Memory B cell (primary cell): ENCODE results near the gene VSNL1.
"Not testable (repeated sequence)": the region's sequence is repeated elsewhere in the genome, so short reads cannot be mapped to it uniquely, and the experiment has no call there.

Experiments used
- ATAC-seq: fragments of 150-1000 bp; cut with Tn5 transposase; 2 replicates; pipeline ENCODE4 v1.10.0; 2021; ENCODE audit warnings: low read depth, mild to moderate bottlenecking, moderate library complexity
- DNase-seq, 2 donors: peaks; one replicate each; pipeline ENCODE4 v3.0.0; 2022; ENCODE audit warnings: low spot score in 2 of 2
- H3K27ac Mint-ChIP-seq: one replicate; pipeline ENCODE4 v1.8.0; 2022; ENCODE audit warnings: mild to moderate bottlenecking, moderate library complexity, mixed read lengths
- H3K27me3 Mint-ChIP-seq: one replicate; pipeline ENCODE4 v1.8.0; 2022; ENCODE audit warnings: mixed read lengths
- H3K36me3 Mint-ChIP-seq: one replicate; pipeline ENCODE4 v1.8.0; 2022; ENCODE audit warnings: mild to moderate bottlenecking, mixed read lengths
- H3K4me1 Mint-ChIP-seq: one replicate; pipeline ENCODE4 v1.8.0; 2022; ENCODE audit warnings: mixed read lengths
- H3K4me3 Mint-ChIP-seq: one replicate; pipeline ENCODE4 v1.8.0; 2022; ENCODE audit warnings: mild to moderate bottlenecking, moderate library complexity, mixed read lengths
- H3K9me3 Mint-ChIP-seq: one replicate; pipeline ENCODE4 v1.8.0; 2022; ENCODE audit warnings: mixed read lengths

VSNL1 gene

DNA sequence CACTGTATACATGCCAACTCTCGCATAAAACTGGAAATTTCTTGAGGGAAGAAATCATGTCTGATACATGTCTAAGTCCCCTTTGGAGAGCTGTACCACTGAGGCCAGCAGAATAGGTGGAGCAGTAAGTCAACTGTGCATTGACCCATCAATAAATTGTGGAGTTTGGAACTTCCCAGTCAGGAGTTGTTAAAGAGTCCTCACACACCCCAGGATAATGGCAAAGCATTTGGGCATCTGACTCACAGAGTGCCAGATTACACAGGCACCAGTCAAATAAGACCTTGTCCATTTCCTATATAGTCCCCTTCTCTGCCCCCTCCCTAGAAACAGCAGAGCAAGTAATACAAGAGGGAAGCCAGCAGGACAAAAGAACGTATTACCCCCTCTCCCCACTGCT is 10.4 kb downstream of the VSNL1 start:
- ATAC-seq = no peak
- H3K27me3 Mint-ChIP-seq = peaks cover 4% of the 10 kb centered on the region
- H3K36me3 Mint-ChIP-seq = peaks cover 3% of the 10 kb centered on the region
- DNase-seq = no peak
- H3K27ac Mint-ChIP-seq = no peak overlapping the region
- no peaks in the 10 kb centered on the region for H3K4me1 Mint-ChIP-seq
- H3K4me3 Mint-ChIP-seq = no peak overlapping the region
- H3K9me3 Mint-ChIP-seq = no peaks in the 10 kb centered on the region

DNA sequence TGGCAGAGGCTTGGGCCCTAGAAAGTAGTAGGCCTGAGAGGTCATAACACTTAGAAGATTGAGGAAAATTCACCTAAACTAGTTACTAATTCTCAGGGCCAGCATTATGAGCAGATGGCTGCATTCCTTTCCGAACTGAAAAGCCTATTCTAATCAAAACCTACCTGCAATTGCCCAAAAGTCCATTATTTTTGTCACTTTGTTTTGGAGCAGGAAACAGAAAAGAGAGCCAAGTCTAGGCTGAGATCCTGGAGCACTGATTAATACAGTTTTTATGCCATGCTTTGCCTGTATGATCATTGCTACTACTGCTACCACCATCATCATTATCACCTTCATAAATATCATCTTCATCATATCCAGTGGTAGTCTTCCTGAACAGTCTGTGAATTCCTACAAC is 14.7 kb downstream of the VSNL1 start:
- H3K4me3 Mint-ChIP-seq = no peak overlapping the region
- H3K36me3 Mint-ChIP-seq = peaks cover 3% of the 10 kb centered on the region
- no peaks in the 10 kb centered on the region for H3K4me1 Mint-ChIP-seq
- H3K9me3 Mint-ChIP-seq = no peaks in the 10 kb centered on the region
- DNase-seq (no peak), ATAC-seq (no peak)
- H3K27ac Mint-ChIP-seq = no peak overlapping the region
- peaks cover 4% of the 10 kb centered on the region for H3K27me3 Mint-ChIP-seq

DNA sequence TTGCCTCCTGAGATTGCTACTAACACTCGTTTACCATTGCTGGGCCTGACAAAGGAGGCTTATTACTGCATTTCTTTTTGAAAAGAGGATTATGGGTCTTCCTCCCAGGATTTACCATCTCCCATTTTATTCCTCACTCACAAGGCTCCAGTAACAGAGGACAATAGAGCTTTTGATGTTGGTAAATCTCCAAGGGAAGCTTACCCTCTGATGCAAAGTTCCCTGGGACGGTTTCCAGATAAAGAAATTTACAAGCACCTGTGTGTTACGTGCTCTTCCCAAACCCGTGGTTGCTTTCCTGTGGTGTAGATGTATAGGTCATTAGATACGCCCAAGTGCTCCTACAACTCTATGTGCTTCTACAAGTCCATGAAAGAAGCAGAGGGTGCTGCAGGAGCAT is 17.1 kb downstream of the VSNL1 start:
- Mint-ChIP-seq H3K4me1 (no peaks in the 10 kb centered on the region), H3K27me3 (peaks cover 4% of the 10 kb centered on the region), H3K4me3 (no peak overlapping the region), H3K27ac (no peak overlapping the region), H3K9me3 (no peaks in the 10 kb centered on the region), H3K36me3 (no peaks in the 10 kb centered on the region)
- DNase-seq (no peak), ATAC-seq (no peak)

DNA sequence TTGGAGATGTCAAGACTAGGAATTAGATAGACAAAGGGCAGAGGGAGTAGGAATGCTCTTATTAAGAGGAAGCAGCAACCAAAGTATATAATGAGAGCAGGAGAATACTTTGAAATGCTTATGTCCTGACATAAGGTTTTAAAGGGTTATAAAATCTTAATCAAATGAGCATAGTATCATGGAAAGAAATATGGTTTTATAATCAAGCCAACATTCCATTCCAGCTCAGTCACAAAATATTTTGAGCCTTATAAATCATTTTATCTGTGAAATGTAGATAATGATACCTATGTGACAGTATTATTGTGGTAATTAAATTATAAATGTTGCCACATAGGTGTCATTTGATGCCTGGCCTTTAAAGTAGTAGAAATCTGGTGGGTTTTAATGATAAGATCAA is 17.6 kb downstream of the VSNL1 start:
- Mint-ChIP-seq H3K4me1 (no peaks in the 10 kb centered on the region), H3K27ac (no peak overlapping the region), H3K4me3 (no peak overlapping the region), H3K9me3 (no peaks in the 10 kb centered on the region), H3K27me3 (peaks cover 4% of the 10 kb centered on the region), H3K36me3 (no peaks in the 10 kb centered on the region)
- no peak for DNase-seq
- no peak for ATAC-seq

- ATAC-seq (no peak), DNase-seq (no peak)
- Mint-ChIP-seq H3K4me1 (no peaks in the 10 kb centered on the region), H3K27ac (no peak overlapping the region), H3K27me3 (peaks cover 4% of the 10 kb centered on the region), H3K4me3 (no peak overlapping the region), H3K36me3 (no peaks in the 10 kb centered on the region), H3K9me3 (no peaks in the 10 kb centered on the region)
Observed at GRCh38 chr2:17558878-17559277, 18.4 kb downstream of the VSNL1 start.

- ATAC-seq, H3K27ac Mint-ChIP-seq, H3K4me1 Mint-ChIP-seq, DNase-seq, H3K4me3 Mint-ChIP-seq, H3K36me3 Mint-ChIP-seq, H3K9me3 Mint-ChIP-seq, H3K27me3 Mint-ChIP-seq: not testable (repeated sequence)
Observed at GRCh38 chr2:17565726-17566125, 25.2 kb downstream of the VSNL1 start.

GRCh38 chr2:17571681-17572080 is 31.2 kb downstream of the VSNL1 start:
- peaks cover 1% of the 10 kb centered on the region for H3K36me3 Mint-ChIP-seq
- ATAC-seq = no peak
- H3K27me3 Mint-ChIP-seq = peaks cover 10% of the 10 kb centered on the region
- no peak overlapping the region for H3K4me3 Mint-ChIP-seq
- H3K9me3 Mint-ChIP-seq = no peaks in the 10 kb centered on the region
- DNase-seq = no peak
- H3K4me1 Mint-ChIP-seq = no peaks in the 10 kb centered on the region
- no peak overlapping the region for H3K27ac Mint-ChIP-seq

- Mint-ChIP-seq H3K4me3 (no peak overlapping the region), H3K27me3 (peaks cover 10% of the 10 kb centered on the region), H3K9me3 (no peaks in the 10 kb centered on the region), H3K27ac (no peak overlapping the region), H3K4me1 (no peaks in the 10 kb centered on the region), H3K36me3 (peaks cover 1% of the 10 kb centered on the region)
- no peak for DNase-seq
- no peak for ATAC-seq
Observed at GRCh38 chr2:17573085-17573803, 32.7 kb downstream of the VSNL1 start.

DNA sequence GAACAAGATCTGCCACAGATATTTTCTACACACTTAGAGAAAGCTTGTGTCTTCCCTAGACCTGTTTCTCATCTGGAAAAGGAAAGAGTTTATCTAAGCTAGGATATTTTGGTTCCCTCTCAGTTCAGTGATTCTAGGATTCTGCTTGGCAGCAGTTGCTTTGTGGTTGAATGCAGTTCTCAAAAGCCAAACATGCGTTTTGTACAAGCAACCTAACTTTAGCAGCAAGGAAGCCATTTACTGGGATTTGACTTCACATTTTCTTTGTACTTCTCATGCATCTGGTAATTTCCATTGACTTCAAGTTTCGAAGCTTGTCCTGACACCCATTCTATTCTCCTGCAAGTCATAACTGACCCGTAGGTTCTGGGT is 33.3 kb downstream of the VSNL1 start:
- no peaks in the 10 kb centered on the region for H3K9me3 Mint-ChIP-seq
- peaks cover 1% of the 10 kb centered on the region for H3K36me3 Mint-ChIP-seq
- H3K4me1 Mint-ChIP-seq = no peaks in the 10 kb centered on the region
- DNase-seq (no peak), ATAC-seq (no peak)
- H3K27ac Mint-ChIP-seq = no peak overlapping the region
- H3K27me3 Mint-ChIP-seq = peaks cover 10% of the 10 kb centered on the region
- H3K4me3 Mint-ChIP-seq = no peak overlapping the region

DNA sequence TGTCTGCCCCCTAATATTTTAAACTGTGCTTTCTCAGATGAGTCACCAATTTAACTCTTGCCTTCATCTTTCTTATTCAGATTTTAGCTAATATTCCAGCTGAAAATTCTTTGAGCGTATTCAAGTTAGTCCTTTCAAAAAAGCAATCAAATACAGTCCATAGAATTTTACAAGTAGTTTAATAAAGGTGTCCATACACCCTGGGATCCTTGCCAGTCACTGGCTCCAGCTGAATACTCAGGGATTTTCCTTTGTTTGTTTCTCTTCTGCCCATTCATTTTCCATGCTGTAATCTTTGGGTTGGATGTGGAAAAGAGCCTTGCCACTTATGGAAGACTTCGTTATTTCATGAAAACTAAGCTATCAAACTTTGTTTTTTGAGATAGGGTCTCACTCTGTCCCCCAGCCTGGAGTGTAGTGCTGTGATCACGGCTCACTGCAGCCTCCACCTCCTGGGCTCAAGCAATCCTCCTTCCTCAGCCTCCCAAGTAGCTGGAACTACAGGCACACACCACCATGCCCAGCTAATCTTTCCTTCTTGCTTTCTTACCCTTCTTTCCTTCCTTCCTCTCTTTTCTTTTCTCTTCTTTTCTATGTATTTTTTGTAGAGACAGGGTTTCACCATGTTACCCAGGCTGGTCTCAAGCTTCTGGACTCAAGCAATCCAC is 34.0 kb downstream of the VSNL1 start:
- Mint-ChIP-seq H3K27me3 (peaks cover 9% of the 10 kb centered on the region), H3K4me3 (no peak overlapping the region)

DNA sequence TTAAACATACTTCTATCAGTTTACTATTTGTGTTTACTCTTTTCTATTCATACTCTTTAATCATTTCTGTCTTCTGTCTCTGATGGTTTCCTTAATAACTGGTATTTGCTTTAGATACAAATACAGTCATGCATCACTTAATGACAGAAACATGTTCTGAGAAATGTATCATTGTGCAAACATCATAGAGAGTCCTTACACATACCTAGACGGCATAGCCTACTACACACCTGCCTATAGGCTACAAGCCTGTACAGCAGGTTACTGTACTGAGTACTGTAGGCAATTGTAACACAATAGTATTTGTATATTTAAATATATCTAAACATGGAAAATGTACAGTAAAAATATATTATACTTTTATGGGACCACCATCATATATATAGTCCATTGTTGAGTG is 36.3 kb downstream of the VSNL1 start:
- no peak for DNase-seq
- Mint-ChIP-seq H3K27ac (no peak overlapping the region), H3K36me3 (no peaks in the 10 kb centered on the region), H3K27me3 (peaks cover 9% of the 10 kb centered on the region), H3K4me3 (no peak overlapping the region), H3K9me3 (no peaks in the 10 kb centered on the region), H3K4me1 (no peaks in the 10 kb centered on the region)
- no peak for ATAC-seq

More for the DNA sequence above, 34.0 kb downstream of the VSNL1 start:
- no peak overlapping the region for H3K27ac Mint-ChIP-seq
- H3K9me3 Mint-ChIP-seq = no peaks in the 10 kb centered on the region
- no peaks in the 10 kb centered on the region for H3K36me3 Mint-ChIP-seq
- ATAC-seq = no peak
- no peaks in the 10 kb centered on the region for H3K4me1 Mint-ChIP-seq
- no peak for DNase-seq

GRCh38 chr2:17578466-17578928 is 38.0 kb downstream of the VSNL1 start:
- Mint-ChIP-seq H3K4me3 (no peak overlapping the region), H3K9me3 (no peaks in the 10 kb centered on the region), H3K36me3 (no peaks in the 10 kb centered on the region), H3K27me3 (peaks cover 13% of the 10 kb centered on the region), H3K27ac (no peak overlapping the region), H3K4me1 (no peaks in the 10 kb centered on the region)
- ATAC-seq = no peak
- no peak for DNase-seq

DNA sequence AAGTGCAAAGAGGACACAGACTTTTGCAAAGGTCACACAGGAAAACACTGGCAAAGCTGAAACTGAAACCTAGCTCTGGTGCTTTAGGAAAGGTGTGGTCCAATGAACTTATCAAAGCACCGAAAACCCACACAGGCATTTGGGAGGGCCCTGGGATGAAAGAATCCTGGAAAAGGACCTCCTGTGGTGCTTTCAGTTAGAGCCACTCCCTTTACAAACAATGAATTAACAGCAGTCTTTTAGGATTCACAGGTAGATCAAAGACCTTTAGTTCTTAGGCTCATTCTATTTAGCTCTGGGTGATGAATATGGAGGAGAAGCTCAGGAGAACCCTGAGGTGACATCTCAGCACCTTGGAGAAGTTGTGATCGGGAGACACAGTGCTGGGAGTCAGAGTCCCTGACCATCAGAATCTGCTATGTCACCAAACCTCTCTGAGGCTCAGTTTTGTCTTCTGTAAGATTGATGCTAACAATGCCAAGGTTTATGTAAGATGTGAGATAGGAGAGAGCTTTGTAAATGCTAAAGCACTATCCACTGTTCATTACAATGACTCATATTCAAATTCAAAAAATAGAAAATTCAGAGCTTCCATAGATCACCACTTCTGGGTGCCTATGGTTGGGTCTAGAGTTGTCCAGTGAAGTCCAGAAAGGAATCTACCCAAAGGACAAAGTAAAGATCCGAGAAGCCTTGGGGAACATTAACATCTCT is 39.3 kb downstream of the VSNL1 start:
- Mint-ChIP-seq H3K27me3 (peaks cover 10% of the 10 kb centered on the region), H3K4me3 (no peak overlapping the region), H3K36me3 (no peaks in the 10 kb centered on the region), H3K27ac (no peak overlapping the region), H3K4me1 (no peaks in the 10 kb centered on the region), H3K9me3 (no peaks in the 10 kb centered on the region)
- no peak for DNase-seq
- no peak for ATAC-seq

DNA sequence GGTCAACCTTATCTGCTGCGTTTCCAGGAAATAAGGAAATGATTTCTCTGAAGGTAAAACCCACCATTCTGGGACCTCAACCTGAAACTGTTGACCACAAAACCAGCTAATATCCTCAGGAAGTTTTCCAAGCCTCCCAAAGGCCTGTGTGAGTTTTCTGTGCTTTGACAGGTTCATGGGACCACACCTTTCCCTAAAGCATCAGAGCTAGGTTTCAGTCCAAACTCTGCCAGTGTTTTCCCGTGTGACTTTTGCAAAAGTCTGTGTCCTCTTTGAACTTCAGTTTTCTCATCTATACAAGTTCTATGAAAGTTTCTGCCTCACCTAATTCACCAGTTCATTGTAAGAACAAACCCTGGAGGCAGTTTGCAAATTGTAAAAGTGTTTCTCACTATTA is 39.8 kb downstream of the VSNL1 start:
- Mint-ChIP-seq H3K27me3 (peaks cover 6% of the 10 kb centered on the region), H3K27ac (no peak overlapping the region), H3K4me1 (no peaks in the 10 kb centered on the region), H3K9me3 (no peaks in the 10 kb centered on the region), H3K36me3 (no peaks in the 10 kb centered on the region), H3K4me3 (no peak overlapping the region)
- no peak for ATAC-seq
- DNase-seq = no peak
